Muscle of leg (tissue), 11 donors: ENCODE data around the gene FBP2. TPM values are rescaled to one million over a fixed set of nuclear protein-coding genes. Genes with fewer than 3 reads are reported as not detected.
"Not testable (repeated sequence)": the region's sequence is repeated elsewhere in the genome, so short reads cannot be mapped to it uniquely, and the experiment has no call there.

Source experiments
- DNase-seq: peaks from one replicate; pipeline ENCODE4 v3.0.0; 2013
- H3K27ac ChIP-seq: one replicate; pipeline ENCODE4 v1.5.1; 2013; ENCODE audit warnings: mild to moderate bottlenecking, low read length, control low read depth
- H3K27me3 ChIP-seq: one replicate; pipeline ENCODE4 v1.6.1; 2013; ENCODE audit warnings: low read length; ENCODE audit not compliant: control insufficient read depth, insufficient read depth
- H3K36me3 ChIP-seq: one replicate; pipeline ENCODE4 v1.6.1; 2013; ENCODE audit warnings: low read length; ENCODE audit not compliant: control insufficient read depth, insufficient read depth
- H3K4me1 ChIP-seq: one replicate; pipeline ENCODE4 v1.6.1; 2013; ENCODE audit warnings: low read length; ENCODE audit not compliant: control insufficient read depth, insufficient read depth
- H3K4me3 ChIP-seq: one replicate; pipeline ENCODE4 v1.5.1; 2013; ENCODE audit warnings: low read length, control low read depth
- H3K9me3 ChIP-seq: replicated peaks from 2 replicates; pipeline ENCODE4 v1.6.1; 2013; ENCODE audit warnings: low read depth, low read length; ENCODE audit not compliant: control insufficient read depth
- WGBS: methylation state at CpG from one replicate; pipeline ENCODE4 v1.1.5; 2013; ENCODE audit warnings: missing lambda C conversion rate; ENCODE audit not compliant: insufficient coverage; 5-methylcytosine and 5-hydroxymethylcytosine counted together
- polyA plus RNA-seq, 8 donors: library from polyadenylated mRNA; unstranded; fragments of 120-200 nt; gene quantifications; one replicate each; pipeline versions ENCODE4 v1.2.1 to v1.2.3, GENCODE V29; 2013; ENCODE audit warnings: inconsistent platforms in 1 of 8, low replicate concordance in 1 of 8; ENCODE audit not compliant: insufficient read length in 8 of 8, insufficient read depth in 1 of 8
- total RNA-seq: library from RNA; stranded (reverse); fragments of 120-200 nt; gene quantifications from one replicate; pipeline ENCODE4 v1.2.4, GENCODE V29; 2013

FBP2 gene
- total and polyA plus RNA-seq, 9 donors, result 35.3 to 105 (median 76.5) TPM

DNA sequence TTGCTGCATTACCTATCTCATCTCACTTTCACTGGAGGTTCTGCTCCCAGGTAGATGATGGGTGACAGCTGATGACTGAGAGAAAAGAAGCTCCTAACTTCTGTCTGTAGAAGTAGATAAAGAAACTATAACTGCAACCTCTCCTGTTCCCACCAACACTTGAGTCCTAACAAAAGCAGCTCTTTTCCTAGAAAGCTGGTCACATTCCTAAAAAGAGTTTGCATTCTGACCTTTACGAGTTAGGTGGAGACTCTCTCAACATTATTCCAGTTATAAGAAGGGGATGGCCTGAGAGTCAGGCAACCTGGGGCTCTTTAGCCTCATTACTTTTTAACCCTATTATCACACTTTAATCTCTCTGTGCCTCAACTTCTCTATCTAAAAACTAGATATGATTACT is 47.7 kb downstream of the FBP2 start:
- Histone ChIP-seq H3K4me1 (no peaks in the 10 kb centered on the region), H3K4me3 (no peak overlapping the region), H3K27ac (no peak overlapping the region), H3K27me3 (no peaks in the 10 kb centered on the region), H3K9me3 (no peaks in the 10 kb centered on the region), H3K36me3 (no peaks in the 10 kb centered on the region)
- WGBS, result no CpG with 5 or more reads among the region's 1 CpG
- no peak for DNase-seq

DNA sequence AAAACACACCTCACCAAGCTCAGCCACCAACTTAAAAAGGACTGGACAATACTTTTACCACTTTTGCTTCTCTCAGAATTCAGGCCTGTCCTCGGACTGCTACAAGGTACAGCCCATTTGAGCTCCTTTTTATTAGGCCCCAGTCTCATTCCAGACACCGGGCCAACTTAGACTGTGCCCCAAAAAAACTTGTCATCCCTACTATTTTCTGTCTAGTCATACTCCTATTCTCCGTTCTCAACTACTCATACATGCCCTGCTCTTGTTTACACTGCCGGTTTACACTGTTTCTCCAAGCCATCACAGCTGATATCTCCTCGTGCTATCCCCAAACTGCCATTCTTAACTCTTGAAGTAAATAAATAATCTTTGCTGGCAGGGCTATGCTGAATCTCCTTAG is 49.3 kb downstream of the FBP2 start:
- not testable (repeated sequence) for H3K4me3 ChIP-seq, H3K4me1 ChIP-seq, H3K27me3 ChIP-seq, H3K27ac ChIP-seq, DNase-seq, H3K36me3 ChIP-seq, H3K9me3 ChIP-seq
- no CpG with 5 or more reads among the region's 5 CpGs for WGBS

- DNase-seq, result no peak
- Histone ChIP-seq H3K9me3 (no peaks in the 10 kb centered on the region), H3K4me3 (no peak overlapping the region), H3K27ac (no peak overlapping the region), H3K4me1 (no peaks in the 10 kb centered on the region), H3K36me3 (no peaks in the 10 kb centered on the region), H3K27me3 (no peaks in the 10 kb centered on the region)
- WGBS, result 85% methylated on average over 2 of the region's 4 CpGs
Observed at GRCh38 chr9:94538908-94539307, 54.7 kb downstream of the FBP2 start.

DNA sequence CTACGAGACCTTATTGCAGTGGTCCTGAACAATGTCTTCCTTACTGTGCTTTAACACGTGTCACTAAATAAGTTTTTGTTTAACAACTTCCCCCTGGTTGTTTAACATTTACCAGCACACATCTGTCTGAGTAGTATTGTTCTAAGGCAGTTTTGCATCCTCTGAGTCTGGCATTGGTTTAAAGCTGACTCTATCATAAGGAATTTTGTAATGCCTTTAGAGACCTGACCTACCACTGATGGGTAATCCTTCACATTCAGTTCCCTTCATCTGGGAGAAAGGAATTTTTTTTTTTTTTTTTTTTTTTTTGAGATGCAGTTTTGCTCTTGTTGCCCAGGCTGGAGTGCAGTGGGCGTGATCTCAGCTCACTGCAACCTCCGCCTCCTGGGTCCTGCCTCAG is 58.7 kb downstream of the FBP2 start:
- Histone ChIP-seq H3K4me1 (no peaks in the 10 kb centered on the region), H3K27ac (no peak overlapping the region), H3K4me3 (no peak overlapping the region), H3K9me3 (no peaks in the 10 kb centered on the region), H3K27me3 (no peaks in the 10 kb centered on the region), H3K36me3 (no peaks in the 10 kb centered on the region)
- no peak for DNase-seq
- 70% methylated on average over 1 of the region's 4 CpGs for WGBS

- WGBS, result 92% methylated on average over 5 of the region's 10 CpGs
- no peaks in the 10 kb centered on the region for H3K27me3 ChIP-seq
- no peak for DNase-seq
Observed at GRCh38 chr9:94533601-94534000, 60.0 kb downstream of the FBP2 start.

DNA sequence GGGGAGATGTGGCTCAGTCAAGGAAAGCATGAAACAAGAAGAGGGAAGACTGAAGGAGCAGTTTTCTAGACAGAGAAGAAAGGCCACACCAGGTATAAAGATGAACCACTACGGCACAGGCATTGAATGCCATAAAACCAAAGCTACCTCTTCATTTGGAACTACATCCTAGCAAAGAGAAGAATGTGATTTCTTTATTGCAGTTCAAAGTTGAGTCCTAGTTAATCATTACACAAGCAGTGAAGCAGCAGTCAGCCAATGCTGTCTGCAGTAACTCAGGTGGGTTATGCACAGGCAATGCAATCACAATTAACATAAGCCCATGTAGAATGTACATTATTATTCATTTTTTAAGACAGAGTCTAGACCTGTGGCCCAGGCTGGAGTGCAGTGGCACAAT is 60.5 kb downstream of the FBP2 start:
- Histone ChIP-seq H3K4me3 (no peak overlapping the region), H3K4me1 (no peaks in the 10 kb centered on the region)
- no CpG with 5 or more reads among the region's 1 CpG for WGBS

More at GRCh38 chr9:94533601-94534000, 60.0 kb downstream of the FBP2 start:
- Histone ChIP-seq H3K36me3 (no peaks in the 10 kb centered on the region), H3K9me3 (no peaks in the 10 kb centered on the region), H3K27ac (no peak overlapping the region), H3K4me1 (no peaks in the 10 kb centered on the region), H3K4me3 (no peak overlapping the region)

GRCh38 chr9:94528886-94529285 is 64.7 kb downstream of the FBP2 start:
- DNase-seq, result no peak
- H3K27ac ChIP-seq, result no peak overlapping the region
- WGBS, result no CpG with 5 or more reads among the region's 4 CpGs
- H3K4me3 ChIP-seq, result no peak overlapping the region
- no peaks in the 10 kb centered on the region for H3K4me1 ChIP-seq
- H3K27me3 ChIP-seq, result no peaks in the 10 kb centered on the region
- no peaks in the 10 kb centered on the region for H3K9me3 ChIP-seq
- H3K36me3 ChIP-seq, result no peaks in the 10 kb centered on the region

More for the DNA sequence above, 60.5 kb downstream of the FBP2 start:
- no peak overlapping the region for H3K27ac ChIP-seq
- H3K27me3 ChIP-seq, result no peaks in the 10 kb centered on the region
- no peak for DNase-seq
- no peaks in the 10 kb centered on the region for H3K9me3 ChIP-seq
- no peaks in the 10 kb centered on the region for H3K36me3 ChIP-seq

GRCh38 chr9:94526951-94527350 is 66.7 kb downstream of the FBP2 start:
- H3K4me1 ChIP-seq, result no peaks in the 10 kb centered on the region
- no peaks in the 10 kb centered on the region for H3K27me3 ChIP-seq
- H3K36me3 ChIP-seq, result no peaks in the 10 kb centered on the region
- no peak overlapping the region for H3K4me3 ChIP-seq
- no CpG with 5 or more reads among the region's 1 CpG for WGBS
- DNase-seq, result no peak
- H3K27ac ChIP-seq, result no peak overlapping the region
- H3K9me3 ChIP-seq, result no peaks in the 10 kb centered on the region

DNA sequence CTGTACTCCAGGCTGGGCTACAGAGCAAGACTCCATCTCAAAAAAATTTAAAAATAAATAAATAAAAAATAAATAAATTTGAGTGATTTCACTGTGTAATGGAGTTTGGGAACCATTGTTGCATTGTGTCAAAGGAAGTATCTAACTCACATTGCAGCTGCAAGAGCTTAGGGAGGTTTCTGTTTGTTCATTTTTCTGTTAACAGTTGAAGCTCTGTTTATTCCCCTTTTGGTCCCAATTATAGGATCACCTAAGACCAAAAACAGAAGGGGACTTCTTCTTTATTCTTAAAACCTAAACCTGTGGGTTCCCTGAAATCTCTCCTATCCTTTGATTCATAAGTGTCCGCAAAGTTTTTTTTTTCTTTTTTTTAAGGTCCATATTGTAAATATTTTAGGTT is 67.4 kb downstream of the FBP2 start:
- no peak for DNase-seq
- Histone ChIP-seq H3K4me3 (no peak overlapping the region), H3K9me3 (no peaks in the 10 kb centered on the region), H3K4me1 (no peaks in the 10 kb centered on the region), H3K27me3 (no peaks in the 10 kb centered on the region), H3K27ac (no peak overlapping the region), H3K36me3 (no peaks in the 10 kb centered on the region)
- WGBS, result no CpG with 5 or more reads among the region's 1 CpG

- WGBS, result no CpG with 5 or more reads among the region's 7 CpGs
- Histone ChIP-seq H3K4me1 (no peaks in the 10 kb centered on the region), H3K4me3 (no peak overlapping the region), H3K9me3 (no peaks in the 10 kb centered on the region), H3K27me3 (no peaks in the 10 kb centered on the region), H3K27ac (no peak overlapping the region), H3K36me3 (no peaks in the 10 kb centered on the region)
- no peak for DNase-seq
Observed at GRCh38 chr9:94525396-94526035, 68.1 kb downstream of the FBP2 start.

DNA sequence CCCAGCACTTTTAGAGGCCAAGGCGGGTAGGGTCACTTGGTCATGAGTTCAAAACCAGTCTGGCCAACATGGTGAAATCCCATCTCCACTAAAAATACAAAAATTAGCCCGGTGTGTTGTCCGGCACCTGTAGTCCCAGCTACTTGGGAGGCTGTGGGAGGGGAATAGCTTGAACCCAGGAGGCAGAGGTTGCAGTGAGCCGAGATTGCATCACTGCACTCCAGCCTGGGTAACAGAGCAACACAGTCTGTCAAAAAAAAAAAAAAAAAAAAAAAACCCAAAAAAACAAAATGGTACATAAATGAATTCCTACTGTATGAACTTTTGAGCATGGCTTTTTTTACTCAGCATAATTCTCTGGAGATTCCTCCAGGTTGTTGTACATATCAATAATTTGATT is 76.4 kb downstream of the FBP2 start:
- H3K27me3 ChIP-seq, result no peaks in the 10 kb centered on the region
- H3K4me3 ChIP-seq, result no peak overlapping the region
- no CpG with 5 or more reads among the region's 4 CpGs for WGBS
- no peak overlapping the region for H3K27ac ChIP-seq
- no peaks in the 10 kb centered on the region for H3K36me3 ChIP-seq
- H3K9me3 ChIP-seq, result no peaks in the 10 kb centered on the region
- DNase-seq, result no peak
- no peaks in the 10 kb centered on the region for H3K4me1 ChIP-seq
